GM18505 (cell line): Measurements from ENCODE around the gene FOSB.

Experiments
- ATAC-seq: cut with Tn5 transposase; IDR thresholded peaks from one replicate; pipeline ENCODE4 v1.9.1; 2021; ENCODE audit not compliant: unreplicated experiment
- POLR2A ChIP-seq: IDR thresholded peaks from 4 replicates; pipeline ENCODE4 v1.6.1; 2011; ENCODE audit warnings: borderline replicate concordance; ENCODE audit not compliant: insufficient read depth, insufficient read length; ENCODE audit errors: extremely low read depth

Gene FOSB

GRCh38 chr19:45437328-45437727, 30.5 kb upstream of the FOSB start:
- ATAC-seq: no peak
- TF ChIP-seq POLR2A: no peak

DNA sequence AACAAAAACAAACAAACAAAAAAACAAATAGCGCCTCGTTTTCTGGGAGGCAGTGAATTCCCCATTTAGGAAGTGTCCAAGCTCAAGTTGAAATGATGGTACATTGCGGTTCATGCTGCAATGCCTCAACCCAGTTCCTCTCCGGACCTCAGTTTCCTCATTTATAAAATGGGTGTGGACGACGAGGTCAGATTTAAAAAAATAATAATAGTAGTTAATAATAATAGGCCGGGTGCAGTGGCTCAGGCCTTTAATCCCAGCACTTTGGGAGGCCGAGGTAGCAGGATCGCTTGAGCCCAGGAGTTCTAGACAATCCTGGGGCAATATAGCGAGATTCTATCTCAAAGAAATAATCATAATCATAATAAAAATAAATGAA, 28.6 kb upstream of the FOSB start:
- TF ChIP-seq POLR2A: no peak
- no peak for ATAC-seq

GRCh38 chr19:45439569-45440258, 28.1 kb upstream of the FOSB start:
- ATAC-seq: peak; percentile 58
- TF ChIP-seq POLR2A: peak; percentile 58

DNA sequence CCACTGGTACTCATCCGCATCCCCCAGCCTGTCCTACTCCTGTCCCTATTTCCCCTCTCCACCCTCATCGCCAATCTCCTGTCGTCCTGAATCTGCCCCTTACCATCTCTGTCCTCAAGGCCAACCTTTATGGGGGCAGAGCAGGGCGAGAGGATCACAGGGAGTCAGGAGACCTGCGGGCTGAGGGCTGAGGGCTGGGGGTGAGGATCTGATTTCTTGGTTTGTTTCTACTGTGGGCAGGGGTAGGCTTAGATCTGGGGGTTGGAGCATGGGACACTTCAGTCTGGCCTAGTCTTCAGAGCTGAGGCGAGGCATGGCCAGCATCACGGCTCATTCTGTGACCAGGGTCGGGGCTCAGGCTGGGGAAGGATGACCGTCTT, 27.5 kb upstream of the FOSB start:
- TF ChIP-seq POLR2A: no peak
- no peak for ATAC-seq

DNA sequence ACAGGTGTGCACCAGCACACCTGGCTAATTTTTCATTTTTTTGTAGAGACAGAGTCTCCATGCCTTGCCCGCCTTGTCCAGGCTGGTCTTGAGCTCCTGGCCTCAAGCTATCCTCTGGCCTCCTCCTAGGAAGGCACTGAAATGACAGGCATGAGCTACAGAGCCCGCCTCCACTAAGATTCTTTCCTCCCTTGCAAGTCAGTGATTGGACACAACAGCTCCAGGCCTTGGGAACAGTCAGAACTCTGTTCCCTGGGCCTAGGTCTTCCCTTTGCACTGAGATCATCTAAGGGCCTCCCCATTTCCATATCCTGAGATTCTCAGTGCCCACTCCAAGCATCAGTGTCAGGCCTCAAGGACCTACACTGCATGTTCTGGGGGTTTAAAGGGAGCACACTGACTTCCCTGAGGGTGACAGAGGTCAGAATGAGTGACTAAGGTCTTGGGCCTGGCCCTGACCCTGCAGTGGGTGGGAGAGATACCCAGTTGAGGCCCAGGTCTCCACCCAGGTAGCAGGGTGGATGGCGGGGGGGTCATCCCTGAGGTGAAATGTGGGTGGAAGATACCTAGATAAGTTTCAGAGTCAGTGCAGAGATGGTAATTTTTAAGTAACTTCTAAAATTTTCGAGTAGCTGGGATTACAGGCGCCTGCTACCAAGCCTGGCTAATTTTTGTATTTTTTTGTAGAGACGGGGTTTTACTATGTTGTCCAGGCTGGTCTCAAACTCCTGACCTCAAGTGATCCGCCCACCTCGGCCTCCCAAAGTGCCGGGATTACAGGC, 26.7 kb upstream of the FOSB start:
- TF ChIP-seq POLR2A: no peak
- ATAC-seq: no peak

- no peak for TF ChIP-seq POLR2A
- no peak for ATAC-seq
Observed at GRCh38 chr19:45442408-45442777, 25.4 kb upstream of the FOSB start.

DNA sequence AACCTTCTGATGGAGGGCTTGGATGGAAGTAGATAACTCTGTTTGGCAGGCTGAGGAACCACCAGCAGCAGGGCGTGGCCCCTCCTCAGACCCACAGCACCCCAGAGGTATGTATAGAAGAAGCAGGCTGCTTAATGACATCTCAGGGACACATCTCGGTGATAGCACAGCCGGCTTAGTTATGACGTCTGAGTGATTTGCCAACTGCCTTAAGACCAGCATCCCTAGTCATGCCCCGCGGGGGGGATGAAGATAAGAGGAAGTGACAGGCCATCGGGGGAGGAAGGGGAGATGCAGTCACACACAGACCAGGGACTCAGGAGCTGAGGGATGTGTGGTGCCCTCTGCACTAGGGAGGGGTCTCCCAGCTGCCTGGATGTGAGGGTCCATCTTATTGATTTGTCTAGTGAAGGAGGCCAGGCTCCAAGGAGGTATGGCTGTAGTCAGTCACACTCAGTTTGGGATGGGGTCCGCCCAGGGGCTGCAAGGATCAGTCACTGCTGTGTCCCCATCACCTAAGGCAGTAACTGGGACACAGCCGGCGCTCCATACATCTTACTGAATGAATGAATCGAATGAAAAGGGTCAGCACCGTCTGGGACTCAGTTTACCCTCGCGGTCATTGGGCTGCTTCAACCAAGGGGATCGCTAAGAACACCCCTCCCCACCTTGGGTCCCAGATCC, 24.9 kb upstream of the FOSB start:
- TF ChIP-seq POLR2A: no peak
- no peak for ATAC-seq

GRCh38 chr19:45443462-45444317, 24.1 kb upstream of the FOSB start:
- no peak for ATAC-seq
- TF ChIP-seq POLR2A: peak; percentile 21

DNA sequence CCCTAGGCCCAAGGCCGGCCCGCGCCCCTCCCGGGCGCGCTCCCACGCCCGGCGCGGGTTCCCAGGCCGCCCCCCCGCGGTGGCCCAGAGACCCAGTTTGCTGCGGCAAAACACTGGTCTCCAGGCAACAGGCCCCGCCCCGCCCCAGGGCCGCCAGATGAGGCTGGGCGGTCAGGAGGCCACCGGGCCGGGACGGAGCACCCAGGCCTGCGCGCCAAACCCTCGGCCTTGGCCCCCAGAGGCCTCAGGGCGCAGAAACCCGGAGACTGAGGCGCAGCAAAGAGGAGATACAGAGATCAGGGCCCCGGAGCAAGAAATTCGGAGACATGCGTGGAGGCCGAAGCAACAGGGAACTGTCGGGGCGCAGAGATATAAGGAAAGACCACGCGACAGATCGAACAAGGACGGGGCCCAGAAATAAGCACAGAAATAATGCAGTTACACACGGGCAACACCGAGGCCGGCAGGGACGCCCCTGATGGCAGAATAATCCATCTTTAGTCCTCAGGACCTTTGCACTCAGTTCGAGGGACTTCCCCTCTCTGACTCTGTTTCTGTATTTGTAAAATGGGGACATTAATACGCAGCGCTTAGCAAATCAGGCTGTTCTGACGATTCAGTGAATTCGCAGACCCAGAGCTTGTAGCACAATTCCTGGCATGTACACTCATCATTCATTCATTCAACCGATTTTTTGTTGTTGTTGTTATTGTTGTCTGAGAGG, 23.3 kb upstream of the FOSB start:
- TF ChIP-seq POLR2A: peak; percentile 45
- ATAC-seq: peak; percentile 33

- no peak for ATAC-seq
- no peak for TF ChIP-seq POLR2A
Observed at GRCh38 chr19:45445139-45445538, 22.7 kb upstream of the FOSB start.

GRCh38 chr19:45446295-45446694, 21.5 kb upstream of the FOSB start:
- ATAC-seq: no peak
- TF ChIP-seq POLR2A: no peak

GRCh38 chr19:45446944-45447343, 20.9 kb upstream of the FOSB start:
- TF ChIP-seq POLR2A: no peak
- no peak for ATAC-seq
